ENCODE measurements around the gene UXS1.

DNA sequence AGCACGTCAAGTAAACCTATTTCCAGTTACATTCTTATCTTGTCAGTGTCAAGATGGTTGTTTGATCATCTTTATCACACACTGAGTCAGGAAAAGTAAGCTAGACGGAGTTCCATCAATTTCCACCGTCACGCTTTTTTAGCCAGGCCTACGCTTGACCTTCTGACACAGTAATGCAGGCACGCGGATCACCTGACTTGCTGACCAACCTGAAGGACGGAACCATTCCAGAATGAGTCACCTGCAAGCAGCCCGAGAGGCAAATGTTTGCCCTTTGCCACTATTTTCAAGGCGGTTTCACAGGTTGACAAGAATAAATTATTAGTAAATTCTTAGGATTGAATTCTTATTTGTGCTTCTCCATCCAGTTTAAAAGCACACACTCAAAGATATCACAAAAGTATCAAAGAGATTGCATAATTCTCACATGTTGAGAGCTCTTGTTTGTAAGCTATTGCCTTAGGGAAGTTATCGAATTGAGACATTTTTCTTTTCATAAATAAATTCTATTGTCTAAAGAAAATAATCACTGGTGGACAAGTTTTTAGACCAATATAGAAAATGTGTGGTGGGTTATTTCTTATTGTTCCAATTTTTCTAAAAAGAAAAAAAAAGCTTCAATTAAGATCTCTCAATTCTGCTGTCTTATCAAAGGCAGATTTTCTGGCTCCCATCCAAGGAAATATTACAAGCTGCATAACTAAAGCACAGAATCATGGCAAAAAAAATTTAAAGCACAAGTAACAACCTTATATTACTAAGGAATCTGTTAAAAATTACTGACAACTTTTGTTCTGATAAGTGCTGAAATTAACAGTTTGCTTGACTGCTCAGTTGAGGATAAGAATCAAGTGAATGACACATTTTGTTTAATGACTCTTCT lies 31.9 kb downstream of the UXS1 start:
- TF ChIP-seq, protein P1, sequence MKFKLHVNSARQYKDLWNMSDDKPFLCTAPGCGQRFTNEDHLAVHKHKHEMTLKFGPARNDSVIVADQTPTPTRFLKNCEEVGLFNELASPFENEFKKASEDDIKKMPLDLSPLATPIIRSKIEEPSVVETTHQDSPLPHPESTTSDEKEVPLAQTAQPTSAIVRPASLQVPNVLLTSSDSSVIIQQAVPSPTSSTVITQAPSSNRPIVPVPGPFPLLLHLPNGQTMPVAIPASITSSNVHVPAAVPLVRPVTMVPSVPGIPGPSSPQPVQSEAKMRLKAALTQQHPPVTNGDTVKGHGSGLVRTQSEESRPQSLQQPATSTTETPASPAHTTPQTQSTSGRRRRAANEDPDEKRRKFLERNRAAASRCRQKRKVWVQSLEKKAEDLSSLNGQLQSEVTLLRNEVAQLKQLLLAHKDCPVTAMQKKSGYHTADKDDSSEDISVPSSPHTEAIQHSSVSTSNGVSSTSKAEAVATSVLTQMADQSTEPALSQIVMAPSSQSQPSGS (CRISPR knock-in tag; IDR thresholded peaks at IDR 0.05; ENCODE audit: borderline replicate concordance, low read depth) = no peak
- TF ChIP-seq GABPB1 (CRISPR knock-in tag; IDR thresholded peaks at IDR 0.05) (no peak), CTCF (IDR thresholded peaks at IDR 0.05) (no peak), ZNF416 (CRISPR knock-in tag; IDR thresholded peaks at IDR 0.05) (no peak), TEAD1 (CRISPR knock-in tag; IDR thresholded peaks at IDR 0.05) (no peak), SP1 (CRISPR knock-in tag; conservative IDR thresholded peaks at IDR 0.05) (no peak), ATF1 (CRISPR knock-in tag; IDR thresholded peaks at IDR 0.05) (no peak), JUN (CRISPR knock-in tag; IDR thresholded peaks at IDR 0.05) (no peak), TEAD4 (CRISPR knock-in tag; IDR thresholded peaks at IDR 0.05) (no peak), ZNF671 (CRISPR knock-in tag; IDR thresholded peaks at IDR 0.05) (no peak), ZNF121 (CRISPR knock-in tag; IDR thresholded peaks at IDR 0.05) (no peak), FOXK1 (CRISPR knock-in tag; IDR thresholded peaks at IDR 0.05) (no peak), IRF2 (CRISPR knock-in tag; IDR thresholded peaks at IDR 0.05; ENCODE audit: borderline replicate concordance, low read depth) (no peak), FOXJ3 (CRISPR knock-in tag; IDR thresholded peaks at IDR 0.05; ENCODE audit: borderline replicate concordance) (no peak)

Measured in WTC11 (cell line).